ENCODE measurements around the gene SLC2A6.

The SLC2A6 gene

DNA sequence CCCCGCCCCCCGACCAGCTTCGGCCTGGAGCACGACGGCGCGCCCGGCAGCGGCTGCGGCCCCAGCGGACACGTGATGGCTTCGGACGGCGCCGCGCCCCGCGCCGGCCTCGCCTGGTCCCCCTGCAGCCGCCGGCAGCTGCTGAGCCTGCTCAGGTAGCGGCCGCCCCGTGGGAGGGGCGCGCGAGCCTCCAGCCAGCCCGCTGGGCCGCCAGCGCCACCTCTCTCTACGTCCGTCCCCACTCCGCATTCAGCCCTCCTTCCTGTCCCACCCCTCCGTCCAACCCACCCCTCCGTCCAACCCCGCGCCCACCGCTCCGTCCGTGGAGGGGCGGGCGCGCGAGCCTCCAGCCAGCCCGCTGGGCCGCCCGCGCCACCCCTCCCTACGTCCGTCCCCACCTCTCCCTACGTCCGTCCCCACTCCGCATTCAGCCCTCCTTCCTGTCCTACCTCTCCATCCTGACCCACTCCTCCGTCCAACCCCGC is 50.2 kb downstream of the SLC2A6 start:
- peak; percentile 57 for DNase-seq (ENCODE audit: low spot score)
- POLR2A ChIA-PET (ENCODE audit: low non-redundant PET), result no interaction called here

DNA sequence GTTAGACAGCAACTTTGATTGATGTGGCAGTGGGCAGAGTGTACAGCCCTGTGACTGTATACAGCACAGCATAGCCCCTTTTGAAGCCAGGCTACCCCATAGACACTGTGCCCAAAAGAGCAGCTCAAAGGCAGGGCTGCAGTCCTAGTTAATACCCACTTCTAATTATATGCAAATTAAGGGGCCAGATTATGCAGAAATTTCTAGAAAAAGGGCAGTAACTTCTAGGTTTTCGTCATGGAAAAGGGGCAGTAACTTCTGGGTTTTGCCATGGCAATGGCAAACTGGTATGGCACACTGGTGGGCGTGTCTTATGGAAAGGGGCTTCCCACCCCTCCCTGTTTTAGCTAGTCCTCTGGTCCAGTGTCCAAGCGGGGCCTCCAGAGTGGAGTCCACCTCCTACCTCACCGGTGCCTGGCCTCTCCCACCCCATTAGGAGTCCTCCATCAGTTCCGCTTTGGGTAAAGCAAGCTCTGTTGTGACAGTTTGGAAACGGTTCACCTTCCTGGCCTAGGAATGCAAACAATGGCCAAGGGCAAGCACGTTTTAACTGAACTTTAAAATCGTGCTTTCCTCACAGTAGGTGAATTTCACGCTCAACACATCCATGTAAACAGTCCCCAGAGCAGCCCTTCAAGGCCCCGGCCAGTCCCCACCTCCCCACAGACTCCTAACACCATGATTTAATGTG is 51.1 kb downstream of the SLC2A6 start:
- CTCF ChIA-PET, result interaction anchor here (1.0 kb wide), 1 partner anchor 59 kb away, joined by 4 read pairs; no protein-coding TSS in a partner anchor
- no peak for DNase-seq (ENCODE audit: low spot score)
- TF ChIP-seq, protein P1, sequence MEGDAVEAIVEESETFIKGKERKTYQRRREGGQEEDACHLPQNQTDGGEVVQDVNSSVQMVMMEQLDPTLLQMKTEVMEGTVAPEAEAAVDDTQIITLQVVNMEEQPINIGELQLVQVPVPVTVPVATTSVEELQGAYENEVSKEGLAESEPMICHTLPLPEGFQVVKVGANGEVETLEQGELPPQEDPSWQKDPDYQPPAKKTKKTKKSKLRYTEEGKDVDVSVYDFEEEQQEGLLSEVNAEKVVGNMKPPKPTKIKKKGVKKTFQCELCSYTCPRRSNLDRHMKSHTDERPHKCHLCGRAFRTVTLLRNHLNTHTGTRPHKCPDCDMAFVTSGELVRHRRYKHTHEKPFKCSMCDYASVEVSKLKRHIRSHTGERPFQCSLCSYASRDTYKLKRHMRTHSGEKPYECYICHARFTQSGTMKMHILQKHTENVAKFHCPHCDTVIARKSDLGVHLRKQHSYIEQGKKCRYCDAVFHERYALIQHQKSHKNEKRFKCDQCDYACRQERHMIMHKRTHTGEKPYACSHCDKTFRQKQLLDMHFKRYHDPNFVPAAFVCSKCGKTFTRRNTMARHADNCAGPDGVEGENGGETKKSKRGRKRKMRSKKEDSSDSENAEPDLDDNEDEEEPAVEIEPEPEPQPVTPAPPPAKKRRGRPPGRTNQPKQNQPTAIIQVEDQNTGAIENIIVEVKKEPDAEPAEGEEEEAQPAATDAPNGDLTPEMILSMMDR (conservative IDR thresholded peaks at IDR 0.05; ENCODE audit: low read depth), result no peak
- POLR2A ChIA-PET (ENCODE audit: low non-redundant PET), result no interaction called here
- H3K27ac ChIP-seq, result no peak overlapping the region

More for the DNA sequence above, 50.2 kb downstream of the SLC2A6 start:
- CTCF ChIA-PET, result interaction anchor here (1.0 kb wide), 1 partner anchor 58 kb away, joined by 4 read pairs; no protein-coding TSS in a partner anchor
- TF ChIP-seq, protein P1 (conservative IDR thresholded peaks at IDR 0.05; ENCODE audit: low read depth), result no peak
- H3K27ac ChIP-seq, result no peak overlapping the region

GRCh38 chr9:133426011-133426410 is 52.9 kb downstream of the SLC2A6 start:
- DNase-seq (ENCODE audit: low spot score), result no peak
- ChIA-PET POLR2A (ENCODE audit: low non-redundant PET) (no interaction called here), CTCF (interaction anchor here (0.7 kb wide), 1 partner anchor 15 kb away, joined by 3 read pairs; no protein-coding TSS in a partner anchor)
- TF ChIP-seq, protein P1 (conservative IDR thresholded peaks at IDR 0.05; ENCODE audit: low read depth), result no peak
- H3K27ac ChIP-seq, result no peak overlapping the region

DNA sequence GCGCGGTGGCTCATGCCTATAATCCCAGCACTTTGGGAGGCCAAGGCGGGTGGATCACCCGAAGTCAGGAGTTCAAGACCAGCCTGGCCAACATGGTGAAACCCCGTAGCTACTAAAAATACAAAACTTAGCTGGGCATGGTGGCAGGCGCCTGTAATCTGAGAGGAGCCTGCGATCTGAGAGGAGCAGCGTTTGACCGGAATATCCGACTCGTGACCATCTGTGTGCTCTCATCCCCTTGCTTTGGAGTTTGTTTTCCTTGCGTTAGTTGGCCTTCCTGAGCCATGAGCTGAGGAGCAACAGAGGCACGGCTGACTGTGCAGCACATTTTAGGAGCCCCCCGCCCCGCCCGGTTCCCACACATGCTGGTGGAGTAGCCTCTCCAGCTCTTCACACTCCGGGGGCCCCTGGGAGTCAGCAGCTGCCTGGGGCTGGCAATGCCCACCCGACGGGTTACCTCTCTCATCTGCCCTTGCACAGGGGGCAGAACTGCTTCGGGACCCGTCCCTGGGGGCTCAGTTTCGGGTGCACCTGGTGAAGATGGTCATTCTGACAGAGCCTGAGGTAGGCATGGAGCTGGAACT is 53.8 kb downstream of the SLC2A6 start:
- no peak overlapping the region for H3K27ac ChIP-seq
- ChIA-PET CTCF (interaction anchor here (0.7 kb wide), 1 partner anchor 16 kb away, joined by 3 read pairs; no protein-coding TSS in a partner anchor), POLR2A (ENCODE audit: low non-redundant PET) (no interaction called here)
- no peak for DNase-seq (ENCODE audit: low spot score)
- TF ChIP-seq, protein P1 (conservative IDR thresholded peaks at IDR 0.05; ENCODE audit: low read depth), result no peak

- no peak for DNase-seq (ENCODE audit: low spot score)
- ChIA-PET POLR2A (ENCODE audit: low non-redundant PET) (no interaction called here), CTCF (no interaction called here)
- H3K27ac ChIP-seq, result no peak overlapping the region
- TF ChIP-seq, protein P1 (conservative IDR thresholded peaks at IDR 0.05; ENCODE audit: low read depth), result no peak
Measured at GRCh38 chr9:133424187-133424586, 54.7 kb downstream of the SLC2A6 start.

DNA sequence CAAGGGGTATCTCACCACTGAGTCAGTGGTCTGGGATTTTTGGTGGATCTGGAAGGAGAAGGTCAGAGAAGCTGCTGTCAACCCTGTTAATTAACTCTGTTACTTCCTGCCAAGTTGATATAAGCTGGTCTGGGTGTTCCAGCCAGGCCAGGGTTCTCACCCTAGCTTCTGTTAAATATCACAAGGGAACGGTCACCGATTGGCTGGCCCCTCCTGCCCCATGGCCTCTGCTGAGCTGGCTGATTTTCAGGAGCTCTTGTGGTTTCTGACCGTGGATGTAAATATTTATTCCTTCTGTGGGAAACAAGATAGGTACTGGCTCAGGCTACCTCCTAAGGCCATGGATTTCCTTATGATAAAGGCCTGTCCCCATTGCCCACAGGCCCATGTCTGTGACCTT is 55.7 kb downstream of the SLC2A6 start:
- no peak for DNase-seq (ENCODE audit: low spot score)
- H3K27ac ChIP-seq, result no peak overlapping the region
- POLR2A ChIA-PET (ENCODE audit: low non-redundant PET), result no interaction called here
- TF ChIP-seq, protein P1 (conservative IDR thresholded peaks at IDR 0.05; ENCODE audit: low read depth), result no peak
- CTCF ChIA-PET, result interaction anchor here (0.7 kb wide), 1 partner anchor 39 kb away, joined by 5 read pairs; no protein-coding TSS in a partner anchor

Measured in RWPE1 (cell line).